K562 (cell line): ENCODE measurements around the gene HSF2. TPM values are rescaled to one million over a fixed set of nuclear protein-coding genes. Genes with fewer than 3 reads are reported as not detected.

Experiments used
- FOXP1 ChIP-seq: sonication (generic); formaldehyde crosslinking; IDR thresholded peaks from 2 replicates; pipeline ENCODE4 v1.8.0; 2022; ENCODE audit warnings: mild to moderate bottlenecking, missing genetic modification reagents
- LARP7 ChIP-seq: fragments of 450-650 bp; IDR thresholded peaks from 2 replicates; pipeline ENCODE4 v1.6.1; 2016
- MAZ ChIP-seq, 2 experiments: fragments of 450-650 bp in 1 of 2; sonication (generic) in 1 of 2; formaldehyde crosslinking; IDR thresholded peaks in 1 of 2; conservative IDR thresholded peaks in 1 of 2; 2 replicates each; pipeline versions ENCODE4 v1.4.0 to v1.5.0; 2020; ENCODE audit warnings: mild to moderate bottlenecking in 1 of 2, missing genetic modification reagents in 1 of 2
- MCM2 ChIP-seq: fragments of 450-650 bp; IDR thresholded peaks from 2 replicates; pipeline ENCODE4 v1.6.1; 2017; ENCODE audit warnings: low read depth, mild to moderate bottlenecking
- MEIS2 ChIP-seq: fragments of 450-650 bp; IDR thresholded peaks from 2 replicates; pipeline ENCODE4 v1.6.1; 2014; ENCODE audit warnings: mild to moderate bottlenecking; ENCODE audit not compliant: partially characterized antibody
- MNT ChIP-seq, 2 experiments: fragments of 450-650 bp; conservative IDR thresholded peaks; 2 replicates each; pipeline ENCODE4 v1.6.1; 2017; ENCODE audit warnings: mild to moderate bottlenecking in 2 of 2, moderate library complexity in 2 of 2
- POLR2B ChIP-seq: fragments of 450-650 bp; IDR thresholded peaks from 2 replicates; pipeline ENCODE4 v1.6.1; 2018; ENCODE audit warnings: low read depth; ENCODE audit not compliant: partially characterized antibody
- PTBP1 ChIP-seq: fragments of 200-400 bp; formaldehyde crosslinking; IDR thresholded peaks from 2 replicates; pipeline ENCODE4 v1.6.1; 2017; ENCODE audit warnings: low read depth, low read length
- SMARCC2 ChIP-seq: fragments of 450-650 bp; IDR thresholded peaks from 2 replicates; pipeline ENCODE4 v1.6.1; 2017; ENCODE audit warnings: antibody characterized with exemption, moderate library complexity, mild to moderate bottlenecking, low read depth
- THRAP3 ChIP-seq: fragments of 450-650 bp; IDR thresholded peaks from 2 replicates; pipeline ENCODE4 v1.6.1; 2016; ENCODE audit warnings: mild to moderate bottlenecking, inconsistent platforms, borderline replicate concordance
- ZBTB11 ChIP-seq, 3 experiments: fragments of 200-800 bp in 1 of 3; fragments of 250-450 bp in 1 of 3; fragments of 450-650 bp in 1 of 3; sonication (Bioruptor Pico) in 1 of 3; sonication (Bioruptor generic) in 1 of 3; formaldehyde crosslinking in 1 of 3; IDR thresholded peaks; 2 replicates each; pipeline versions ENCODE4 v1.6.1 to v1.8.0; 2016 to 2022; ENCODE audit warnings: mild to moderate bottlenecking in 2 of 3, missing genetic modification characterization in 2 of 3, missing compliant biosample characterization in 1 of 3, moderate library complexity in 1 of 3
- ZKSCAN1 ChIP-seq: fragments of 150-350 bp; IDR thresholded peaks from 2 replicates; pipeline ENCODE4 v1.6.1; 2016; ENCODE audit warnings: low read depth, low read length
- ZNF347 ChIP-seq: fragments of 450-650 bp; formaldehyde crosslinking; IDR thresholded peaks from 2 replicates; pipeline ENCODE4 v1.4.0; 2020; ENCODE audit warnings: low read depth, mild to moderate bottlenecking, moderate library complexity
- ZNF507 ChIP-seq: conservative IDR thresholded peaks from 2 replicates; pipeline ENCODE4 v1.6.1; 2017; ENCODE audit warnings: missing genetic modification characterization, missing compliant biosample characterization
- ZNF707 ChIP-seq: fragments of 250-450 bp; sonication (Bioruptor Pico); conservative IDR thresholded peaks from 2 replicates; pipeline ENCODE4 v1.8.0; 2022; ENCODE audit warnings: inconsistent platforms, mild to moderate bottlenecking, moderate library complexity
- polyA plus RNA-seq, 8 experiments: library from polyadenylated mRNA; depleted of rRNA in 4 of 8; stranded (reverse) in 5 of 8; unstranded in 3 of 8; fragments of >200 nt; fragmentation: Nextera tagmentation in 2 of 8; fragmentation: Illumina TruSeq in 1 of 8; extraction: Ambion mirVana in 2 of 8; extraction: Trizol in 1 of 8; gene quantifications; 2 replicates each; pipeline versions ENCODE4 v1.2.1 to v1.2.3, GENCODE V29; 2011 to 2014; ENCODE audit warnings: inconsistent platforms in 1 of 8, missing spikeins in 1 of 8
- total RNA-seq, 7 experiments: library from RNA; depleted of rRNA in 6 of 7; stranded (reverse); fragments of >200 nt in 6 of 7; fragmentation: Illumina TruSeq in 2 of 7; extraction: Trizol in 2 of 7; gene quantifications; 2 replicates each; pipeline versions ENCODE4 v1.2.1 to v1.2.3, GENCODE V29; 2011 to 2021; ENCODE audit warnings: low replicate concordance in 1 of 7
- TF ChIP-seq, protein P1 (sequence below), 2 experiments: fragments of 450-650 bp in 1 of 2; IDR thresholded peaks; 2 replicates each; pipeline ENCODE4 v1.6.1; 2011 to 2017; ENCODE audit warnings: low read depth in 2 of 2, antibody characterized with exemption in 1 of 2, borderline replicate concordance in 1 of 2, low read length in 1 of 2, mild to moderate bottlenecking in 1 of 2, mixed read lengths in 1 of 2; ENCODE audit not compliant: control insufficient read depth in 1 of 2
- TF ChIP-seq, protein P2 (sequence below): sonication (generic); formaldehyde crosslinking; IDR thresholded peaks from 2 replicates; pipeline ENCODE4 v1.8.0; 2022; ENCODE audit warnings: mild to moderate bottlenecking, low read depth, missing genetic modification reagents

HSF2 gene
- total and polyA plus RNA-seq, 9 of the 15 experiments (the other 6 are each of a cell fraction or from before 2014, with no cell fraction given): 19.1 to 73.1 (median 29.2) TPM

GRCh38 chr6:122399348-122400120 is at the start of gene HSF2 (continued):
- no peak for TF ChIP-seq ZBTB11 (CRISPR knock-in tag; IDR thresholded peaks at IDR 0.05)
- TF ChIP-seq MNT (conservative IDR thresholded peaks at IDR 0.05): peak; percentile 75 to 81; a peak in 3 of 4 replicates
- no peak for TF ChIP-seq ZKSCAN1
- TF ChIP-seq SMARCC2: no peak; the same call in 1 of the 2 replicates
- TF ChIP-seq PTBP1: no peak
- no peak for TF ChIP-seq LARP7
- TF ChIP-seq, protein P1, sequence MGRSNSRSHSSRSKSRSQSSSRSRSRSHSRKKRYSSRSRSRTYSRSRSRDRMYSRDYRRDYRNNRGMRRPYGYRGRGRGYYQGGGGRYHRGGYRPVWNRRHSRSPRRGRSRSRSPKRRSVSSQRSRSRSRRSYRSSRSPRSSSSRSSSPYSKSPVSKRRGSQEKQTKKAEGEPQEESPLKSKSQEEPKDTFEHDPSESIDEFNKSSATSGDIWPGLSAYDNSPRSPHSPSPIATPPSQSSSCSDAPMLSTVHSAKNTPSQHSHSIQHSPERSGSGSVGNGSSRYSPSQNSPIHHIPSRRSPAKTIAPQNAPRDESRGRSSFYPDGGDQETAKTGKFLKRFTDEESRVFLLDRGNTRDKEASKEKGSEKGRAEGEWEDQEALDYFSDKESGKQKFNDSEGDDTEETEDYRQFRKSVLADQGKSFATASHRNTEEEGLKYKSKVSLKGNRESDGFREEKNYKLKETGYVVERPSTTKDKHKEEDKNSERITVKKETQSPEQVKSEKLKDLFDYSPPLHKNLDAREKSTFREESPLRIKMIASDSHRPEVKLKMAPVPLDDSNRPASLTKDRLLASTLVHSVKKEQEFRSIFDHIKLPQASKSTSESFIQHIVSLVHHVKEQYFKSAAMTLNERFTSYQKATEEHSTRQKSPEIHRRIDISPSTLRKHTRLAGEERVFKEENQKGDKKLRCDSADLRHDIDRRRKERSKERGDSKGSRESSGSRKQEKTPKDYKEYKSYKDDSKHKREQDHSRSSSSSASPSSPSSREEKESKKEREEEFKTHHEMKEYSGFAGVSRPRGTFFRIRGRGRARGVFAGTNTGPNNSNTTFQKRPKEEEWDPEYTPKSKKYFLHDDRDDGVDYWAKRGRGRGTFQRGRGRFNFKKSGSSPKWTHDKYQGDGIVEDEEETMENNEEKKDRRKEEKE (IDR thresholded peaks at IDR 0.05; ENCODE audit: borderline replicate concordance in 1 of 2, control insufficient read depth in 1 of 2, low read depth in 2 of 2, low read length in 1 of 2): no peak
- no peak for TF ChIP-seq POLR2B
- peak; percentile 54 for TF ChIP-seq MEIS2
- no peak for TF ChIP-seq ZNF347 (CRISPR knock-in tag)
- no peak for TF ChIP-seq ZNF507 (tag)
- no peak for TF ChIP-seq ZNF707 (CRISPR knock-in tag)
- TF ChIP-seq, protein P2, sequence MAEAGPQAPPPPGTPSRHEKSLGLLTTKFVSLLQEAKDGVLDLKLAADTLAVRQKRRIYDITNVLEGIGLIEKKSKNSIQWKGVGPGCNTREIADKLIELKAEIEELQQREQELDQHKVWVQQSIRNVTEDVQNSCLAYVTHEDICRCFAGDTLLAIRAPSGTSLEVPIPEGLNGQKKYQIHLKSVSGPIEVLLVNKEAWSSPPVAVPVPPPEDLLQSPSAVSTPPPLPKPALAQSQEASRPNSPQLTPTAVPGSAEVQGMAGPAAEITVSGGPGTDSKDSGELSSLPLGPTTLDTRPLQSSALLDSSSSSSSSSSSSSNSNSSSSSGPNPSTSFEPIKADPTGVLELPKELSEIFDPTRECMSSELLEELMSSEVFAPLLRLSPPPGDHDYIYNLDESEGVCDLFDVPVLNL (CRISPR knock-in tag): no peak
- TF ChIP-seq FOXP1 (CRISPR knock-in tag): peak; percentile 92; the same call in 1 of the 2 replicates
- no peak for TF ChIP-seq THRAP3
- TF ChIP-seq MAZ (CRISPR knock-in tag; conservative IDR thresholded peaks at IDR 0.05 in 1 of 2, IDR thresholded peaks at IDR 0.05 in 1 of 2): peak; percentile 18 to 21; a peak in 1 of 4 replicates
- TF ChIP-seq MCM2: no peak
